ENCODE data around the gene ZPR1. TPM values are rescaled to one million over a fixed set of nuclear protein-coding genes. Genes with fewer than 3 reads are reported as not detected.
"Not testable (repeated sequence)": the region's sequence is repeated elsewhere in the genome, so short reads cannot be mapped to it uniquely, and the experiment has no call there.

Gene ZPR1
- total RNA-seq, 1 donor from 2014 or later: 61.4 TPM

DNA sequence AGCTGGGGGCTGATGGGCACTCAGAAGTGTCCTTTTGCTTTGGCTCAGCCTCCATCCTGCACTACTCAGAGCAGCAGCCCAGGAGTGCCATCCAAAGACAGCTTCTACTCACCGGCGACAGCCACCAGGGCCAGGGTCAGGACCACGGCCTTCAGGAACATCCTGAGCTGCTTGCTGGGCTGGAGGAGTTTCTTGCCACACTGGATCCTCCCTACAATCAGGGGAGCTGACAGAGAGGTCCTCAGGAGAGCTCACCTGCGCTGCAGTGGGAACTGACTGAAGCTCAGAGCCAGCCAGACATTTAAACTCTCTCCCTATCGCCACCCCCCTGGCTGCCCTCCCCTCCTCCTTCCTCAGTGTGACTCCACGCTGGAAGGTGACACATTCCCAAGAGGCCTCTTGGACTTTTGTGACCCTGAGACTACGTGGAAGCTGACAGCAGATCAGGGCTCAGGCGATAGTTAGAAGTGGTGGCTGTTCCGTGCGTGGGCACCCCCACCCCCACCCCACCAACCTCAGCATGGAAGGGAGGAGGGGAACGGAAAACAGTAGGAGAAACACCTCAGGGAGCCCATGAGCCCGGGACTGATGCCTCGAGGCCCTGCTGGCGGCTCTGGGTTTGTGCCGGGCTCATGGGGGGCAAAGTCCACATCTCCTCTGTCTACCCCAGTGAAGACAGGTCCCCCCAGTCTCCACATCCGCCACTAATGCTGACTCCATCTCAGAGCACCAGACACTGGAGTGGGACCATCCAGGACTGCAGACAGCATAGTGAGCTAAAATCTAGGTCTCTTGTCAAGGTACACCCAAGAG lies 35.4 kb upstream of the ZPR1 start, which contains the start of gene APOA4:
Gene APOA4, minus strand, starts transcription at position 274 of the 813 bp plus-strand sequence. Its CDS starts 113 bp downstream, at position 161.
- no peak for DNase-seq (ENCODE audit: low spot score)

DNA sequence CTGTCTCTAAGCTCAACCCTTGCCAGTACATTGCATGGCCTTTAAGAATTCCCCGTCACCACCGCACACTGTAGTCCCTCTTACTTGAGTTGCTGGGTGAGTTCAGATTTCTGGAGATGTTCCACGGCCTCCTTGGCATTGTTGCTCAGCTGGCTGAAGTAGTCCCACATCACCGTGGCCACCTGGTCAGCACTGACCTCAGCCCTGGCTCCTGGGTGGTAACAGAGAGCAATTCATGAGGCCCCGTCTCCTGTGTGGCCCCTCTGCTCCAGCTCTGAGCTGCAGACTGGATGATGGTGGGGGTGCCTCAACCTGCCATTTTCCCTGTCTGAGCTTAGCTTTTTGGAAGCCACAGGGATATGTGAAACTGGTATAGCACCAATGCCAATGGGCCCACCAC lies 34.8 kb upstream of the ZPR1 start:
- no peak for DNase-seq (ENCODE audit: low spot score)

DNA sequence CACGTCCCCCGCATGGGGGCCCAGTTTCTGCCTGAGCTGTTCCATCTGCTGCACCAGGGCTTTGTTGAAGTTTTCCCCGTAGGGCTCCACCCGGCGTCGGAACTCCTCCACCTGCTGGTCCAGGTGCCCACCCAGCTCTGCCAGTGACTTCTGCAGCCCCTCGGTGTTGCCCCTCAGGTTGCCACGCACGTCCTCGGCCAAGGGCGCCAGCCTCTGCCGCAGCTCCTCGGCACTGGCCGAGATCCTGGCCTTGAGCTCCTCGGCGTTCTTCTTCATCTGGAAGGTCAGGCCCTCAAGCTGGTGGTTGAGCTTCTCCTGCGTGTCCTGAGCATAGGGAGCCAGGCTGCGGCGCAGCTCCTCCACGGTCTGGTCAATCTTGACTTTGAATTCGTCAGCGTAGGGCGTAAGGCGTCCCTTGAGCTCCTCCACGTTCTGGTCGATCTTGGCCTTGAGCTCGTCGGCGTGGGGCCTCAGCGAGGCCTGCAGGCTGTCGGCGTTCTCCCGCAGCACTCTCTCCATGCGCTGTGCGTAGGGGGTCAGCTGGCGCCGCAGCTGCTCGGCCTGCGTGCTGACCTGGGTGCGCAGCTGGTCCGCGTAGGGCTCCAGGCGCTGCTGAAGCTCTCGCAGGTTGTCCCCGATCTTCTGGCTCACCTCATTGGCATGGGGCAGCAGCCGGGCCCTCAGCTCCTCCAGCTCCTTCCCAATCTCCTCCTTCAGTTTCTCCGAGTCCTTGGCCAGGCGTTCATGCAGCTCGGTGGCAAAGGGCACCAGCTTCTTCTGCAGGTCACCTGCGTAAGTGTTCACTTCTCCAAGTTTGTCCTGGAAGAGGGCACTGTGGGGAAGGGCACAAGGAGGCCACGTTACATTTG lies 33.5 kb upstream of the ZPR1 start:
- DNase-seq (ENCODE audit: low spot score): no peak

- DNase-seq (ENCODE audit: low spot score): no peak
These were observed 31.2 kb upstream of the ZPR1 start for GRCh38 chr11:116819049-116819448.

DNA sequence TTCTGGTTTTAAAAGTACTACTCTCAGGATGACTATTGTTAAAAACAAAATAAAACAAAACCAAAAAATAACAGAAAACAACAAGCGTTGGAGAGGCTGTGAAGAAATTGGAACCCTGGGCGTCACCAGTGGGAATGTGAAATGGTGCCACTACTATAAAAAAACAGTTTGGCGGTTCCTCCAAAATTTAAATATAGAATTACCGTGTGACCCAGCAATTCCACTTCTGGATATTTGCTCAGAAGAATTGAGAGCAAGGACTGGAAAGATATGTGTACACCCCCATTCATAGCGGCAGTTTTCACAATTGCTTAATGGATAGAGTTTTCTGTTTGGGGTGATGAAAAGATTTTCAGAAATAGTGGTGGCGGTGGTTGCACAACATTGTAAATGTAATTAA lies 26.7 kb upstream of the ZPR1 start:
- DNase-seq (ENCODE audit: low spot score): no peak

- no peak for DNase-seq (ENCODE audit: low spot score)
These were observed 26.1 kb upstream of the ZPR1 start for GRCh38 chr11:116813781-116814471.

GRCh38 chr11:116813170-116813569 lies 25.3 kb upstream of the ZPR1 start:
- DNase-seq (ENCODE audit: low spot score): no peak

- DNase-seq (ENCODE audit: low spot score): no peak
These were observed 24.3 kb upstream of the ZPR1 start for GRCh38 chr11:116812109-116812508.

DNA sequence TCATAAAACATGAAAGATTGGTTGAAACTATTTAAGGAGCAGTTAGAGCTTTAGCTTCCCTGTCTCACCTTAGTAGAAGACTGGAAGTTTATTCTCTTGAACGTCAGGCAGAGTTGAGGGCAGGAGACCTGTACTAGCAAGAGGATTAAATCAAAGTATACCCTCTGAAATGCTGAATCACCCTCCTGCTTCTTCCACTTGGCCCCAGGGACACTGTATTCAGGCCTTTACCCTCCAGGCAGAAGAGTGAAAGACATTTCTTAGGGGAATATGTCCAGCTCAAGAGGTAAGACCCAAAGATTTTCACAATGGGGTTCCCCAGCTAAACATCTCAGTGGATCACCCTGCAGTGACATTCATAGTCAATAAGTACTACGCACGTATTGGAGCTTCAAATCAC lies 23.4 kb upstream of the ZPR1 start:
- DNase-seq (ENCODE audit: low spot score): no peak

- DNase-seq (ENCODE audit: low spot score): no peak
These were observed 20.7 kb upstream of the ZPR1 start for GRCh38 chr11:116808262-116809175.

DNA sequence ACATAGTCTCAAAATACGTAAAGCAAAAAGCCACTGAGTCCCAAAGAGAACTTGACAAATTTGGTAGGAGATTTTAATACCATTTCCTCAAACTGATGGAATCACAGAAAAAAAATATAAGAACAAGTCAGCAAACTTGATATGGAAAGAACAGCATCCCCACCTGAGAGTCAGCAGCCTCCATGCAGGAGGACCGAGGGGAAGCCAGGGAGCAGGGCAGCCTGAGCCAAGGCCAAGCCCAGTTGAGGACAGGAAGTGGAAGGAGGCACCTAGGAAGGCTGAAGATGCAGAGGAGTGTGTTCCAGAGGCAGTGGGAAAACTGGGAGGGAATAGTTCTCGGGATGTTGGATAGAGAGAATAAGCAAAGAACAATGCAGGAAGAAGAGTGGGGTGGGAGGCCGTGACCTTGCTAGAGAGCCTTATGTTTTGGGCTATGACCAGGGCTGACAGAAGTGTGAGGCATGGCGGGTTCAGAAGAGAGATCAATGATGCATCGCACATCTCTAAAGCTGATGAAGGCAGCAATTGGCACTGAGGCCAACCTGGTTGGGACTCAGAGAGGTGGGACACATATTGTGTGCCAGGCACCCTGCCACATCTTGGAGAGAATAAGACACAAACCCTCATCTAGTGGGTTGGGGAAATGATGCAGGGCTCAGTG lies 19.9 kb upstream of the ZPR1 start:
- DNase-seq (ENCODE audit: low spot score): no peak

GRCh38 chr11:116804001-116804400 lies 16.2 kb upstream of the ZPR1 start:
- DNase-seq (ENCODE audit: low spot score): no peak

DNA sequence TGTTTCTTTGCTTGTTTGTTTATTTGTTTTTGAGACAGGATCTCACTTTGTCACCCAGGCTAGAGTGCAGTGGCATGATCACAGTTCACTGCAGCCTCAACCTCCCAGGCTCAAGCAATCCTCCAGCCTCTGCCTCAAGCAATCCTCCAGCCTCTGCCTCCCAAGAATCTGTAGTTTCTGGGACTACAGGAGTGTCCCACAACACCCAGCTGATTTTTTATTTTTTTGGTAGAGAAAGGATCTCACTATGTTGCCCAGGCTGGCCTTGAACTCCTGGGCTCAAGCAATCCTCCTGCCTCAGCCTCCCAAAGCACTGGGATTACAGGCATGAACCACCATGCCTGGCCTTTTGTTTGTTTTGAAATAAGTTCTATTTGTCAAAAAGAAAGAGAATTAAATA lies 13.8 kb upstream of the ZPR1 start:
- not testable (repeated sequence) for DNase-seq (ENCODE audit: low spot score)

GRCh38 chr11:116800610-116801009 lies 12.8 kb upstream of the ZPR1 start:
- no peak for DNase-seq (ENCODE audit: low spot score)

DNA sequence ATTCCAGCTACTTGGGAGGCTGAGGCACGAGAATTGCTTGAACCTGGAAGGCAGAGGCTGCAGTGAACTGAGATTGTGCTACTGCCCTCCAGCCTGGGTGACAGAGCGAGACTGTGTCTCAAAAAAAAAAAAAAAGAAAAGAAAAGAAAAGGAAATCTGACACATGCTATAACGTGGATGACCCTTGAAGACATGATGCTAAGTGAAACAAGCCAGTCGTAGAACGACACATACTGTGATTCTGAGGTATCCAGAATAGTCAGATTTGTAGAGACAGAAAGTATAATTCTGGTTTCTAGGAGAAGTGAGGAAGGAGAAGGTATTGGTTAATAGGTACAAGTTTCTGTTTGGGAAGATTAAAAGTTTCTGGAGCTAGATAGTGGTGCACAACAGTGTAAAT lies 10.5 kb upstream of the ZPR1 start:
- no peak for DNase-seq (ENCODE audit: low spot score)

DNA sequence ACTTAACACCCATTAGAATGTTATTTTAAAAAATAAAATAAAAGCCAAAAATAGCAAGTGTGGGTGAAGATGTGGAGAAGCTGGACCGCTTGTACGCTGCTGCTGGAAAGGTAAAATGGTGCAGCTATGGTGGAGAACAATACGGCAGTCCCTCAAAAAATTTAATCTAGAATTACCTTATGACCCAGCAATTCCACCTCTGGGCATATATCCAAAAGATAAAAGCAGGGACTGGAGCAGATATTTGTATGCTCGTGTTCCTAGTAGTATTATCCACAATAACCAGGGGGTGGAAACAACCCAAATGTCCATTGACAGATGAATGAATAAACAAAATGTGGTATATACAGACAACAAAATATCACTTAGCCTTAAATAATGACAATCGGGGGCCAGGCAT lies 10.0 kb upstream of the ZPR1 start:
- no peak for DNase-seq (ENCODE audit: low spot score)

DNA sequence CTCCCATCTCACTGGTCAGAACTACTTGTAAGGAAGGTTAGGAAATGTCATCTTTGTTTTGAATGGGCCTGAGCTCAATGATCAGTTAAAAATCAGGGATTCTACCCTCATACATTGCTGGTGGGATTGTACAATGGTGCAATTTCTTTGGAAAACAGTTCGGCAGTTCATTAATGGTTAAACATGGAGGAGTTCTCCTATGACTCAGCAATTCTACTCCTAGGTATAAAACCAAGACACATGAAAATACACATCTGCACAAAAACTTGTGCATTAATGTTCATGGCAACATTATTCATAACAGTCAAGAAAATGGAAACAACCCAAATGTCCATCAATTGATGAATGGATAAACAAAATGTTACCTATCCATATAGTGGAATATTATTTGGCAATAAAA lies 8.7 kb upstream of the ZPR1 start:
- DNase-seq (ENCODE audit: low spot score): no peak

DNA sequence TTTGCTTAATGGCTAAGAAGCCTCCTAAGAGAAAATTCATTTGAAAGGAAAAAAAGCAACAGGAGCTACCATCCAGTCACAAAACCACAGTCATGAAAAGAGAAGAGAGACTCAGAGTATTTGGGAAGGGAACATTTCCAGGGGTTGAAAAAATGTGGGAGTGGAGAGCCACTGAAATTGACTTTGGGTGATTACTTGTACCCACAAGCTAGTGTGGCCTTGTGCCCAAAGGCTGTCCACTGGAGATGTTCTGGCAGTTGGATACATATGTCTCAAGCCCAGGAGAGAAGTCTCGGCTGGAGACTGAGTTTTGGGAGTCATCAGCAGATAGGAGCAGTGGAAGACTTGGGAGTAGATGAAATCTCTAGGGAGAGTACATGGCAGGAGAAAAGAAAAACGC lies 7.0 kb upstream of the ZPR1 start:
- no peak for DNase-seq (ENCODE audit: low spot score)

- no peak for DNase-seq (ENCODE audit: low spot score)
These were observed 5.9 kb upstream of the ZPR1 start for GRCh38 chr11:116793772-116794097.

- DNase-seq (ENCODE audit: low spot score): no peak
These were observed 5.3 kb upstream of the ZPR1 start for GRCh38 chr11:116792869-116793771.

All from ureter (tissue), 1 donor.